GM06990 (cell line): ENCODE data around the gene CNDP2.

ENCODE experiments used
- DNase-seq: peaks from one replicate; pipeline ENCODE4 v3.0.0-alpha.2; 2011; ENCODE audit not compliant: insufficient read length; ENCODE audit errors: extremely low read depth
- H3K27me3 ChIP-seq: replicated peaks from 2 replicates; pipeline ENCODE4 v1.6.0; 2011; ENCODE audit warnings: low read length; ENCODE audit not compliant: control insufficient read depth, insufficient read depth
- H3K36me3 ChIP-seq: 2 replicates; pipeline ENCODE4 v1.5.1; 2011; ENCODE audit warnings: low read length; ENCODE audit not compliant: control insufficient read depth, insufficient read depth
- H3K4me3 ChIP-seq: replicated peaks from 2 replicates; pipeline ENCODE4 v1.5.1; 2011; ENCODE audit warnings: low read depth, mild to moderate bottlenecking, control low read depth, low read length
- CTCF ChIP-seq: IDR thresholded peaks from 2 replicates; pipeline ENCODE4 v1.5.1; 2011; ENCODE audit warnings: low read length, control low read depth, mild to moderate bottlenecking, inconsistent platforms; ENCODE audit not compliant: insufficient read depth, poor library complexity, severe bottlenecking

The CNDP2 gene

GRCh38 chr18:74569401-74569800 is 73.2 kb downstream of the CNDP2 start:
- DNase-seq = no peak
- Histone ChIP-seq H3K36me3 (no peaks in the 10 kb centered on the region), H3K4me3 (no peak overlapping the region), H3K27me3 (no peaks in the 10 kb centered on the region)
- no peak for TF ChIP-seq CTCF

- no peaks in the 10 kb centered on the region for H3K27me3 ChIP-seq
- TF ChIP-seq CTCF = no peak
- no peak overlapping the region for H3K4me3 ChIP-seq
Observed at GRCh38 chr18:74570266-74570665, 74.1 kb downstream of the CNDP2 start.

GRCh38 chr18:74571895-74572680 is 75.9 kb downstream of the CNDP2 start:
- TF ChIP-seq CTCF = no peak
- DNase-seq = no peak
- Histone ChIP-seq H3K36me3 (no peaks in the 10 kb centered on the region), H3K27me3 (no peaks in the 10 kb centered on the region), H3K4me3 (no peak overlapping the region)

More at GRCh38 chr18:74570266-74570665, 74.1 kb downstream of the CNDP2 start:
- H3K36me3 ChIP-seq = no peaks in the 10 kb centered on the region
- DNase-seq = no peak

GRCh38 chr18:74573053-74573452 is 76.9 kb downstream of the CNDP2 start:
- H3K4me3 ChIP-seq = no peak overlapping the region
- no peaks in the 10 kb centered on the region for H3K36me3 ChIP-seq
- no peaks in the 10 kb centered on the region for H3K27me3 ChIP-seq
- DNase-seq = no peak
- TF ChIP-seq CTCF = no peak
